Neural crest cell (in vitro differentiated cells): ENCODE data around the gene APBA1. TPM values are rescaled to one million over a fixed set of nuclear protein-coding genes. Genes with fewer than 3 reads are reported as not detected.

Experiments used
- DNase-seq: peaks from one replicate; pipeline ENCODE4 v3.0.0; 2021; ENCODE audit warnings: low read depth, mixed read lengths, low spot score
- H3K27ac Mint-ChIP-seq: one replicate; pipeline ENCODE4 v1.8.0; 2021; ENCODE audit warnings: mild to moderate bottlenecking, mixed read lengths; ENCODE audit not compliant: unreplicated experiment
- H3K27me3 Mint-ChIP-seq: 2 replicates; pipeline ENCODE4 v1.8.0; 2021; ENCODE audit warnings: low read depth, mild to moderate bottlenecking, mixed read lengths
- H3K36me3 Mint-ChIP-seq: 2 replicates; pipeline ENCODE4 v1.8.0; 2021; ENCODE audit warnings: low read depth, mild to moderate bottlenecking, mixed read lengths
- H3K4me1 Mint-ChIP-seq: 2 replicates; pipeline ENCODE4 v1.8.0; 2021; ENCODE audit warnings: mixed read lengths
- H3K4me3 Mint-ChIP-seq: one replicate; pipeline ENCODE4 v1.8.0; 2021; ENCODE audit warnings: mild to moderate bottlenecking, mixed read lengths
- H3K9me3 Mint-ChIP-seq: 2 replicates; pipeline ENCODE4 v1.8.0; 2021; ENCODE audit warnings: mixed read lengths
- total RNA-seq: library from RNA; stranded (reverse); gene quantifications from 2 replicates; pipeline ENCODE4 v1.2.1, GENCODE V29; 2021
- TF ChIP-seq, protein P1 (sequence below): fragments of 200-600 bp; sonication (generic); conservative IDR thresholded peaks from 2 replicates; pipeline ENCODE4 v1.5.0; 2021; ENCODE audit warnings: antibody characterized with exemption, mild to moderate bottlenecking

The APBA1 gene
- total RNA-seq, 1 donor from 2014 or later: 3.7 TPM

DNA sequence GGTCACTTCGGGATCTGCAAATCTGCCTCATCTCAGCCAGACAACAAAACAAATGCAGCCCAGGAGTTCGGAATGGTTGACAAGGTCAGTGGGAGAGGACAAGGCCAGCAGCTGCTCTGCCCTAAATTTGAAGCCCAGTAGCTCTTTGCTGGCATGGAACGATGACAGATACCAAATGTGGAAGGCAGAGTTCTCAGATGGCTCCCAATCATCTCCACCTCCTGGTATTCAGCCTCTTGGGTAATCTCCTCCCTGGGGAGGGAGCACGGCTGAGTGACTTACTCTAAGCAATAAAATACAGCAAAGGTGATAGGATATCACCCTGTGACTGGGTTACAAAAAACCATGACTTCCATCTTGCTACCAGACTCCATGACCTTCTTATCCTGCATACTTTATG, 174.4 kb downstream of the APBA1 start:
- Mint-ChIP-seq H3K27ac (no peak overlapping the region), H3K4me3 (no peak overlapping the region), H3K36me3 (no peaks in the 10 kb centered on the region), H3K27me3 (peaks cover 8% of the 10 kb centered on the region), H3K4me1 (peaks cover 21% of the 10 kb centered on the region), H3K9me3 (no peaks in the 10 kb centered on the region)
- DNase-seq: no peak
- TF ChIP-seq, protein P1, sequence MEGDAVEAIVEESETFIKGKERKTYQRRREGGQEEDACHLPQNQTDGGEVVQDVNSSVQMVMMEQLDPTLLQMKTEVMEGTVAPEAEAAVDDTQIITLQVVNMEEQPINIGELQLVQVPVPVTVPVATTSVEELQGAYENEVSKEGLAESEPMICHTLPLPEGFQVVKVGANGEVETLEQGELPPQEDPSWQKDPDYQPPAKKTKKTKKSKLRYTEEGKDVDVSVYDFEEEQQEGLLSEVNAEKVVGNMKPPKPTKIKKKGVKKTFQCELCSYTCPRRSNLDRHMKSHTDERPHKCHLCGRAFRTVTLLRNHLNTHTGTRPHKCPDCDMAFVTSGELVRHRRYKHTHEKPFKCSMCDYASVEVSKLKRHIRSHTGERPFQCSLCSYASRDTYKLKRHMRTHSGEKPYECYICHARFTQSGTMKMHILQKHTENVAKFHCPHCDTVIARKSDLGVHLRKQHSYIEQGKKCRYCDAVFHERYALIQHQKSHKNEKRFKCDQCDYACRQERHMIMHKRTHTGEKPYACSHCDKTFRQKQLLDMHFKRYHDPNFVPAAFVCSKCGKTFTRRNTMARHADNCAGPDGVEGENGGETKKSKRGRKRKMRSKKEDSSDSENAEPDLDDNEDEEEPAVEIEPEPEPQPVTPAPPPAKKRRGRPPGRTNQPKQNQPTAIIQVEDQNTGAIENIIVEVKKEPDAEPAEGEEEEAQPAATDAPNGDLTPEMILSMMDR: no peak

DNA sequence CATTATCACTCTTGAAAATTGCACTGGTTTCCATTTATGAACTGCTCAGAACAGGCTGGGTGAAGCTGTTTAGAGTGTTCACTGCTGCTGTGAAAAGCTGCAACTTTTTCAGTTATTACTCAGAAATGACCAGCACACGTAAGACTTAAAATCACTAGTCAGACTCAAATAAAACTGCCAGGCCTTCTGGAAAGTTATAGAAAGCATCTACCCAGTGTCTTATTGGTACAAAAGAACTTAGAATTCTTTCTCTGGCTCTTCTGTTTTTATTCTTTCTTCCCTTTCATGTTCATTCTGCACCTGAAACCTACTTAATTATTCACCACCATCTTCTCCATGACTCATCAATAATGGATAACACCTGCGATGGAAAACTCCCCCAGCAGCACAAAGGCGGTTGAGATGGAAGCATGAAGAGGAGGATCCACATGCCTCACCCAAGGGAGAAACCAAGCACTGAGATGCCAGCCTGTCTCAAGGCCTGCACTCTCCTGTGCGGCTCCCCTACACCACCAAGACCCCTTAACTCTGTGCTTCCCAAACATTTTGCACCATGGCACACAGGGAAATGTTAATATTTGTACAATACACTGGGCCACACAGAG, 175.2 kb downstream of the APBA1 start:
- Mint-ChIP-seq H3K27me3 (peaks cover 8% of the 10 kb centered on the region), H3K9me3 (no peaks in the 10 kb centered on the region), H3K4me3 (no peak overlapping the region), H3K4me1 (peaks cover 21% of the 10 kb centered on the region), H3K27ac (no peak overlapping the region), H3K36me3 (no peaks in the 10 kb centered on the region)
- TF ChIP-seq, protein P1: no peak
- no peak for DNase-seq

DNA sequence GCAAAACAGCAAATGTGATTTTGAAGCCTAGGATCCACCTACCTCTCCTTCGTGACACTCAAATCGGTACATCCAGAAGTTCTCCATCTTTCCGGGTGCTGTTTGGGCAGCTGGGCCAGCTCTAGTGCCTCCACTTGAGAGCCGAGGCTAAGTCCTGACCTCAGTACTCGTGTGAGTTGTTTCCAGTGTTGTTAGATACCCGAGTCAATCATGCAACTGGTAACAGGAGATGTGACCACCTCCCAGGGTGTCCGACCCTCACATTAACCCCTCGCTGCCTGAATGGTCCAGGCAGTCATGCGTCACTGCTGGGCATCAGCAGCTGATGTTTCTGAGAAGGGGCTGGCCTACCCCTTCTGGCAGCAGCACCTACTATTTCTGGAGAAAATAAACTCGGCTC, 176.9 kb downstream of the APBA1 start:
- DNase-seq: no peak
- peaks cover 16% of the 10 kb centered on the region for H3K4me1 Mint-ChIP-seq
- H3K27me3 Mint-ChIP-seq: peaks cover 8% of the 10 kb centered on the region
- H3K36me3 Mint-ChIP-seq: no peaks in the 10 kb centered on the region
- TF ChIP-seq, protein P1: no peak
- H3K27ac Mint-ChIP-seq: no peak overlapping the region
- no peaks in the 10 kb centered on the region for H3K9me3 Mint-ChIP-seq
- H3K4me3 Mint-ChIP-seq: no peak overlapping the region

DNA sequence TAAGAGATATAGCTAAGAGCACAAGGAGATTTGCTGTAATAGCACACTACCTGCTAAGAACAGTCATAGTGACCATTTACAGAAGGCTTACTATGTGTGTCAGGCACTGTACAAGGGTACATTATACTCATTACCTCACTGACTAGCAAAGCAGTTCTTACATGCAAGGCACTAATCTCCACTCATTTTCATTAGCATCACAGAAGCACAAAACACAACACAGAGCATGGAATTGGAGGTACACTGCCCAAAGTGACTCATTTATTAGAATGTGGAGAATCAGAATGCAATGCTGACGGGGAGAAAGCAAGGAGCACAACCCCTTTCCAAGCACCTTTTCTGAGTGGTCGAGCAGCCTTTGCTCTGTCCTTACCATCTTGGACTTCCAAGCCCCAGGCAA, 177.4 kb downstream of the APBA1 start:
- Mint-ChIP-seq H3K9me3 (no peaks in the 10 kb centered on the region), H3K27ac (no peak overlapping the region), H3K27me3 (peaks cover 8% of the 10 kb centered on the region), H3K36me3 (no peaks in the 10 kb centered on the region), H3K4me3 (no peak overlapping the region), H3K4me1 (peaks cover 11% of the 10 kb centered on the region)
- TF ChIP-seq, protein P1: no peak
- no peak for DNase-seq

DNA sequence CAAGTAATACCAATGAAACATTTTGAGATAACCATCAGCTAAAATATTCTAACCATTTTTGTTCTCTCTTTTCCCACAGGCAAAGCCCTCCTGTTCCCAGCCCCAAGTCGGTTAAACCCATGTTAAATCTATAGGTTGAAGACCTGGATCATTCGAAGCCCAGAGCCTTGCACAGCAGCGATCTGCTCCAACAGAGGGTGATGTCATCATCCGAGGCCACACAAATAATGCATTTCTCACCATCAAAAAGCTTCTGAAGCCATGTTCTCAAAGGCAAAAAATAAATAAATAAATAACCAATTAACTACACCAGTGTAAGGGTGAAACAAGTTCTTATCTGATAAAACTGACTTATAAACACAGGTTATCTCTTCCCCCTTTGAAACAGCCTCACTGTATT, 178.0 kb downstream of the APBA1 start:
- no peak overlapping the region for H3K4me3 Mint-ChIP-seq
- no peak for DNase-seq
- no peaks in the 10 kb centered on the region for H3K36me3 Mint-ChIP-seq
- H3K27ac Mint-ChIP-seq: no peak overlapping the region
- H3K9me3 Mint-ChIP-seq: no peaks in the 10 kb centered on the region
- H3K27me3 Mint-ChIP-seq: peaks cover 7% of the 10 kb centered on the region
- TF ChIP-seq, protein P1: no peak
- H3K4me1 Mint-ChIP-seq: peaks cover 5% of the 10 kb centered on the region
